ENCODE data around the gene SNX17. TPM values are rescaled to one million over a fixed set of nuclear protein-coding genes. Genes with fewer than 3 reads are reported as not detected.

The SNX17 gene
- total and polyA plus RNA-seq, 2 of the 13 experiments (the other 11 are each of a cell fraction or from before 2014, with no cell fraction given), result 75.0 to 109 TPM

- TF ChIP-seq HIC2 (CRISPR knock-in tag; IDR thresholded peaks at IDR 0.05; ENCODE audit: low read depth) (0 out of 2 replicates have a peak, but pooled peaks have one; percentile 45), NKX3-1 (CRISPR knock-in tag; IDR thresholded peaks at IDR 0.05) (peak; percentile 90; the same call in 1 of the 2 replicates), SRSF4 (IDR thresholded peaks at IDR 0.05; ENCODE audit: low read depth, low read length, poor library complexity, severe bottlenecking) (no peak), MAFG (CRISPR knock-in tag; IDR thresholded peaks at IDR 0.05) (no peak), ZNF329 (CRISPR knock-in tag; IDR thresholded peaks at IDR 0.05; ENCODE audit: low read depth) (peak; percentile 4; the same call in 1 of the 2 replicates), DMTF1 (CRISPR knock-in tag; IDR thresholded peaks at IDR 0.05) (no peak), LRRFIP1 (CRISPR knock-in tag; conservative IDR thresholded peaks at IDR 0.05) (no peak), TMF1 (CRISPR knock-in tag; IDR thresholded peaks at IDR 0.05; ENCODE audit: low read depth) (peak; percentile 93), SNAPC4 (CRISPR knock-in tag; IDR thresholded peaks at IDR 0.05) (peak; percentile 81; the same call in 1 of the 2 replicates), ZBTB3 (CRISPR knock-in tag; IDR thresholded peaks at IDR 0.05; ENCODE audit: borderline replicate concordance, low read depth) (peak; percentile 89), ZFP37 (CRISPR knock-in tag; IDR thresholded peaks at IDR 0.05; ENCODE audit: borderline replicate concordance) (peak; percentile 90; the same call in 1 of the 2 replicates), SIX1 (CRISPR knock-in tag; IDR thresholded peaks at IDR 0.05; ENCODE audit: borderline replicate concordance) (peak; percentile 47; the same call in 1 of the 2 replicates), KDM5A (IDR thresholded peaks at IDR 0.05; ENCODE audit: borderline replicate concordance, low read length) (peak; percentile 72), KLF6 (CRISPR knock-in tag; IDR thresholded peaks at IDR 0.05) (peak; percentile 86)
These were observed 39.1 kb downstream of the SNX17 start, which contains the start of gene PPM1G (continued) for GRCh38 chr2:27409321-27410073.

Measured in HepG2 (cell line).